Neural cell (in vitro differentiated cells): ENCODE results near the gene MAGEA4.

Experiments
- CTCF ChIP-seq: fragments of 450-650 bp; IDR thresholded peaks from 2 replicates; pipeline ENCODE4 v1.5.1; 2014; ENCODE audit warnings: antibody characterized with exemption, mild to moderate bottlenecking, moderate library complexity; ENCODE audit not compliant: poor library complexity, severe bottlenecking
- POLR2AphosphoS5 ChIP-seq: IDR thresholded peaks from 2 replicates; pipeline ENCODE4 v1.6.1; 2012

GRCh38 chrX:151920101-151920500 is 7.4 kb downstream of the MAGEA4 start:
- TF ChIP-seq CTCF (no peak), POLR2AphosphoS5 (no peak)
